ENCODE results near the gene SLC24A4.
"Not testable (repeated sequence)": the region's sequence is repeated elsewhere in the genome, so short reads cannot be mapped to it uniquely, and the experiment has no call there.

Gene SLC24A4

DNA sequence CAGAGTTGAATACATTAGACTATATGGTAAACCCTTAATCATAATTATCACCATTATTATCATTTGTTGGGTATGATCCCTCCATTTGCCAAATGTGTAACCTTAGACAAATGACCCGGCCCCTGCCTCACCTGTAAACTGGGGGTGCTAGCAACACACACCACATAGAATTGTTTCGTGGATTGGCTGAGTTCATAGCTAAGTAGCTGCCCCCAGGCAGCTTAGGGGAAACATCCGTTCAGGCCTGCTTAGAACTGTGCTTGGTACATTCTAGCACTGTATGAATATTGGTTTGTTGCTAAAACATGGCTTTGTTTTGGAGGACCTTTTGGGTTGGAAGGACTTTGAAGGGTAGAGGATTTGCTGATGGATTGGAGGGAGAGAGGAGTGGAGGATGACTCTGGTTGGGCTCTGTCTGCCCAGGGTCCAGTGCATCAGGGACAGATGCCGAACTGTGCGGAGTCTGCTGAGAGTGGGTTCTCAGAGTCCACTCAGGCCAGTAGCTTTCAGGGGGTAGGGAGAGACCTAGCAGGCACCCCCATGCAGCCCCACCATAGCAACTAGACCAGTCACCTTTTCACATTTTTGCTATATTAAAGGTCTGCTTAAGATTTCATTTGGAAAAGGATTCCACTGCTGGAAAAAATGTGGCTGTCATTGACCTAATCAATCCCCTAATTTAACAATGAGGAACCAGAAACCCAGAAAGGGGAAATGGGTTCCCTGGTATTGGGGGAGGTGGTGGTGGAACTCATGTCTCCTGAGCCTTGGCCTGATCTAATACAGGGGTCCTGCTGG, 192.8 kb downstream of the SLC24A4 start:
- DNase-seq (ENCODE audit: extremely low read depth in 1 of 2, low read depth in 1 of 2) = no peak

DNA sequence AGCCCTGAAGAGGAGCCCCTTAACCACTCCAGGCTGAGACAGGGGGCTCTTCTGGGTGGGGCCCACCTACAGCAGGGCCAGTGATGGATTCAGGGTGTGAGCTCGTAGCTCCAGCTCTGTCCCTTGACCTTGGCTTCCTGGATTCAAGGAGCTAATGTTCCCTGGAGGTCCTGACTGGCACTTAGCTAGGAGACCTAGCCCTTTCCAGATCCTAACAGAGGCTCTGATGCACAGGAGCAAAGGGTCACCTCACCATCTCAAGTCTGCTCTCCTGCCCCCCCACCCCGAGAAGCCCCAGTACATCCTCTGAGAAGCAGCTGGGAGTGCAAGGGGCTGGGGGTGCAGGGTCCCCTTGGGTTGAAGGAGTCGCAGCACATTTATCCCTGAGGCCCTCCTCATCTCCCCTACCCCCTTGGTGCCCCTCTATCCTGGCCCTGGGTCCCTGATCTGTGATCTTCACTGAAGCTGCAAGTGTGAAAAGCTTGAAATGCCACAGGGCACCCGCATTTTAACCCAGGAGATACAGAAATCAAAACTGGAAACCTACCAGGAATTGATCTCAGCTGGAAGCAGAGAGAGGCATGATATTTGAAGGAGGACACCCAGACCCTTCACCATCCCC, 193.5 kb downstream of the SLC24A4 start:
- DNase-seq (ENCODE audit: extremely low read depth in 1 of 2, low read depth in 1 of 2) = no peak

DNA sequence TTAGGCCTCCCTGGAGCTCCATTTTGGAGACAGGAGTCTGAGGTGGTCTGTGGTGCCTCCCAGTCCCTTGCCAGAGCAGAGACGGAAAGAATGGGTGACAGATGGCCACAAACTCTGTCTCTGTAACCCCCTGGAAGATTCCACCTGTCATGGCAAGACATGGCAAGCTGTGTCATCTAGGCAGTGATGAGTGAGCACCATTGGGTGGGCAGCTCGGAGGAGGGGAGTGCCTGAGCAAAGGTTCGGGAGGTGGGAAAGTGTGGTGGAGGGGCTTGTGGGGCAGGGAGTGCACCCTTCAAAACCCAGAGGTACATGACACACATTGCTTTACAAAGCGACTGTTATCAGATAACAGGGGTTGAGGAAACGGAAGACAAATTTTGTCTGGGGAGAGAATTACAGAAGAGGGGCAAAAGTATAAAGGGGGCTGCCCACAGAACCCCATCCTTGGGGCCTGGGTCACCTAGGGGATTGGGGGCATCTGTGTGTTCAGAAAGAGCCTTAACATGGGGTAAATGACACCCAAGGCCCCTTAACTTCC, 194.1 kb downstream of the SLC24A4 start:
- peak; percentile 43 to 61 for DNase-seq (ENCODE audit: extremely low read depth in 1 of 2, low read depth in 1 of 2)

DNA sequence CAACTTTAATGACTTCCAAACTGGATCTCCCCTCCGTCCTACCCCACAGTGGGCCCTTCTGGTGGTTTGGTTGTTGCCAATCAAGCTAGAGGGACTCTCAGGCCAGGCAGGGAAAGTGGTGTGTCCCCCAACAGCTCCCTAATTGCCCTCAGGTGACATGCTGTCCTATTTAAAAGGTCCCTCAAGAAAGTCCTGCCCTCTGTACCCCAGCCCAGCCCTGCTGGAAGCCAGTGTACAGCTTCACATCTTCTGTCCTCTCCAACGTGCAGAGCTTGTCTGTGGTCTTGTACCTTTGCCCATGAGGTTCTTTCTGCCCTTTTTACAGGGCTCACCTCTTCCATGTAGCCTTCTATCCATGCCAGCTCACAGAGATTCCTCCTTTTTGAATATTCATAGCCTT, 194.8 kb downstream of the SLC24A4 start:
- no peak for DNase-seq (ENCODE audit: extremely low read depth in 1 of 2, low read depth in 1 of 2)

DNA sequence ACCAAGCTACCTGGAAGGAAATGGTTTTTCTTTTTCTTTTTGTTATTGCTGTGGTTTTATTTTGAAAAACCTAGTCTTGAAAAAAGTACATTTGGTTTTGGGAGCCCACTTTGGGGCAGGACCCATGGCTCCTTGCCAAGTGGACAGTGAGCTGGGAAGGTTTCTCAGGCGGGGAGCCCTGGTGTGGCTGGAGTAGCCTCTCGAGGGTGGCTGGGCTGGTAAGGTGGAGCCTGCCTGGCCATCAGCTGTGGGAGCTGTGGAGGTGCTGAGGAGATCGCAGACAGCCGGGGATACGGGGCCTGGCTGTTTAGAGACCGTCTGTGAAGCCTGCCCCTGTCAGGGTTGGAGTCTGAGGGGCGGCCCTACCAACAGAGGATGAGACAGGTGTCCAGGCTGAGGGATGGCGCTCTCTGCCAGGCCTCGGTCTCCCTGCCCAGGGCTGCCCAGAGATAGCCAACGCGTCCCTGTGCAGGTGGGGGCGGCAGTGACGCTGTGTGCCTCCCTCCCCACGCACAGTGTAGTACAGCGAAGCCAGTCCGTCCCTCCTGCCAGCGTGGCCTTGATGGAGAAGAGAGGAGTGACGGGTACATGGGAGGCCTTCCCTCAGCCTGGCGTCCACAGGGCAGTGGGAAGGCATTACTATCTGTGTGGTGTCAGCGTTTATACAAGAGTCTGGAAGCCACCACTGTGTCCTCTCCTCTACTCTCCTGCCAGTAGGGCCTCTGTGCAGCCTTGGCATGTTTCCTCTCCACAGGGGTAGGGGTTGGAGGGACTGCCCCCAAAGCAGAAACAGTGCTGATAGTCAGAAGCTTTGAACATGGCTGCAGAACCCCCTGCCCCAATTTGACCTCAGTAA, 196.5 kb downstream of the SLC24A4 start:
- DNase-seq (ENCODE audit: extremely low read depth in 1 of 2, low read depth in 1 of 2) = no peak

DNA sequence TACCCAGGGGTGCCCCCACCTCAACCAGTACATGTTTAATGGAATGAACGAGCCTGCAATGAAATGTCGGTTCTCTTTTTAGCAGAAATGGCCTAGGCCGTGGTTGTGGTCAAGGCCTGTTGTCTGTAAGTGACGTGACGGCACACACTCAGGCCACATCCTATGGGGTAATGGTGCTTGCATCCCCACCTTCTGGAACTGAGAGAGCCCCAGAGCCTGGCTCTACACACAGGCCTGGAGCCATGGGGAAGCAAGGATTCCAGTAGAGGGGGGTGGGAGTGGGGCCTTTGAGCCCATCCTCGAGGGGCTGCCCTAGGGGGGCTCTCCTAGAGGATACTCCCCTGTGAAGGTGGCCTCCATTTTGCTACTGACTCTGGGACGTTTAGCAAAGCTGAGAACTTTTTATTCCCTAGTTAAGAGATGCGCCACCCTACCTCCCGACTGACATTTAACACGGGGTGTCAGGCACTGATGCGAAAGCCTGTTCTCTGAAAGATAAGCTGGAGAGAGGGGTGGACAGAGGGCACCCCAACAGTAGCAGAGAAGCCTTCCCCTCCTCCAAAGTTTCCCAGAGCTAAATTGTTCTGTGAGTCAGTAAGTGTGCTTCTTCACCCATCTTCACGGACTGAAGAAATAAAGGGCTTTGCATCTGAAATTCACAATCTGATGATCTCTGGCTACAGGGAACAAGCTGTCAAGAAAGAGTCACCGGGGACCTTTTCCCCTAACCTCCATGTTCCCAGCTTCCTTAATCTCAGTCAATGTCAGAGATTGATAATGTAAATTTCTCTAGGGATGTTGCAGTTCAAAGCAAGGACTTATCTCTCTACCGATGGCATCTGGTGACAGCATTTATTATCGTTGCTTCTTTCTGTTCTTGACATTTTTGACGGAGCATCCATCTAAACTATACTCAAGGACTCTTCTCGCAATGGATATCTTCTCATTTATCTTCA, 197.4 kb downstream of the SLC24A4 start:
- no peak for DNase-seq (ENCODE audit: extremely low read depth in 1 of 2, low read depth in 1 of 2)

DNA sequence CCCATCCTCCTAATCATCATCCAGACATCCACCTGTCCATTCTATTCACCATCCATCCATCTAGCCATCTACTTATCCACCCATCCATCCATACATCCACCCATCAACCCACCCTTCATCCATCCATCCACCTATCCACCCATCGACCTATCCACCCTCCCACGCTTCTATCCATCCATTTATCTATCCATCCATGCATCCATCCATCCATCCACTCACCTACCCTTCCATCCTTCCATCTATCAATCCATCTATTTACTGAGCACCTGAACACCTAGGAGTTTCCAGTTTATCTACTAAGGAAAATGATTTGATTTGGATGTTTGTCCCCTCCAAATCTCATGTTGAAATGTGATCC, 198.1 kb downstream of the SLC24A4 start:
- DNase-seq (ENCODE audit: extremely low read depth in 1 of 2, low read depth in 1 of 2) = no peak

DNA sequence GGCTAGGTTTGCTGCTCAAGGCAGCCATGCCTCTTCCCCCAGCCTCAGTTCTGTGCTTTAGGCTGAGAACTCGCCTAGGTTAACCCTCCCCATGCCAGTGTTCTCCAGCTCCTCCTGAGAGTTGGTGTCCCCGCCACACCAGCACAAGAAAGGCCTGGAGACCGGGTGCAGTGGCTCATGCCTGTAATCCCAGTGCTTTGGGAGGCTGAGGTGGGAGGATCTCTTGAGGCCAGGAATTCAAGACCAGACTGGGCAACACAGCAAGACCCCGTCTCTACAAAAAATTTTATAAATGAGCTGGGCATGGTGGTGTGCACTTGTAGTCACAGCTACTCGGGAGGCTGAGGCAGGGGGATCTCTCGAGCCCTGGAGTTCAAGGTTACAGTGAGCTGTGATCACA, 200.8 kb downstream of the SLC24A4 start:
- DNase-seq (ENCODE audit: extremely low read depth in 1 of 2, low read depth in 1 of 2) = no peak

DNA sequence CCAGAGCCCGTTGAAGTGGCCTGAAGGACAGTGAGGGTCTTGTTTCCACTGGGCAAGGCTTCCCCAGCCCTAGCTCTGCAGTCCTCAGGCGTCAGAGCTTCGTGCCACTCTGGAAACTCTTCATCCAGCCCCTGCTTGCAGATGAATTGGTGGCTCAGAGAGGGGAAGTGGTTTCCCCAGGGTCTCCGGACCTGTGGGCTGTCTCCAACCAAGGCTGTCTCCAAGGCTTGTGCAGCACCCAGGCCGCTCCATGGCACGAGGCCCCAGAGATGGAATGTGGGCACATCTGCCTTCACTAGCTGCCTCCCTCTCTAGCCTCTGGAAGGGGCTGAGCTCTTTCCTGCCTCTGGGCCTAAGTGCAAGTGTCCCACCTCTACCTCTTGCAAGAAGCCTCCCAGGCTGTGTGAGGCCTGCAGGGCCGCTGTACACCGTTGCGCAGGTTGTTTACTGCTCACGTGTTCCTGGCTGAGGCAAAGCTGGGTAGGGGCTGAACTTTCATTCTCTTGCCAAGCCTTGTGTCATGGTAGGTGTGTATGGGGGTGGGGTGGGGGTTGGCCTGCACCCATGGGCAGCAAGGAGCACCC, 201.7 kb downstream of the SLC24A4 start:
- no peak for DNase-seq (ENCODE audit: extremely low read depth in 1 of 2, low read depth in 1 of 2)

DNA sequence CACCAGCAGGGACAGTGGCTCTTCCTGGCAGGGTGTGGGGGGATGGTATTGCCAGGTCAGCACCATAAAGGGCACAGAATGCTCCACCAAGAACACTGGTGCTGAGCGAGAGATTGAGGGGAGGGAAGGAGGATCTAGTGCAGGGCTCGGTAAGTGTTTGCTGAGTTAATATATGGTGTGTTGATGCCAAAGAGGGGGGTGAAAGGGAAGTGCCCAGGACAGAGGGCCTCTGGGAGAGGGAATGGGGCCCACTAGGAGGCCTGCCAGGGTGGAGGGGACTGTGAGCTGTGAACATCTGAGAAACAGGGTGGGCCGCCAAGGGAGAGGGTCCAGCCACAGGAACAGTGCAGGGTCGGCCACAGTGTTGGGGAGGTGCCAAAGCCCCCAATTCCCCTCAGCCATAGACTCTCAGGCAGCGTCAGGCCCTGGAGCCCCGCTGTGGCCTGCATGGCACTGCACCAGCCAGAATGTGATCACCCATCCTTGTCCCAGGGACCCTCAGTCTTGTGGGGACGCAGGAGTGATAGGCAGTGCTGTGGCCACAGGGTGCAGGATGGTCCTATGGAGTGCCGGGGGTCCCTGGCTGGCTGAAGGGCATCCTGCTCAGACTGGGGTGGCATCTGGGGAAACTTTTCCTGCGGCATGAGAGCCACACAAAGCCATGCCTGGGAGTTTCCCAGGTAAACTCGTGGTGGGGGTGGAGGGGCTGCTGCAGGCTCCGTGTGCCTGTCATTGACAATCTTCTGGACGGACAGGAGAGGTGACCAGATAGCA, 202.5 kb downstream of the SLC24A4 start:
- DNase-seq (ENCODE audit: extremely low read depth in 1 of 2, low read depth in 1 of 2) = no peak

DNA sequence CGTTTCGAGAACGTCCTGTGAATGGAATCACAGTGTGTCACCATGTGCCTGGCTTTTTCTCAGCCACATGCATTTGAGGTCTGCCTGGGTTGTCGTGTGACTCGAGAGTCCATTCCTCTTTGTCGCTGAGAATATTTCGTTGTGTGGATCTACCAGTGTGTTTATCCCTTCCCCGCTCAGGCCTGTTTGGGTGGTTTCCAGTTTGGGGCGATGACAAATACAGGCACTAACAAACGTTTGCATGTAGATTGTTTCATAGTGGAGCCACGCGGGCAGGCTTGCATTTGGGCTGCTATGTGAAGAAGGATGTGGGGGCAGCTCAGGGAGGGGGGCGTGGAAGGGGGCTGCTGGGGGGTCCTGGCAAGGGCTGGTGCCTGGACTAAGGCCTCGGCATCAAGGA, 204.8 kb downstream of the SLC24A4 start:
- no peak for DNase-seq (ENCODE audit: extremely low read depth in 1 of 2, low read depth in 1 of 2)

DNA sequence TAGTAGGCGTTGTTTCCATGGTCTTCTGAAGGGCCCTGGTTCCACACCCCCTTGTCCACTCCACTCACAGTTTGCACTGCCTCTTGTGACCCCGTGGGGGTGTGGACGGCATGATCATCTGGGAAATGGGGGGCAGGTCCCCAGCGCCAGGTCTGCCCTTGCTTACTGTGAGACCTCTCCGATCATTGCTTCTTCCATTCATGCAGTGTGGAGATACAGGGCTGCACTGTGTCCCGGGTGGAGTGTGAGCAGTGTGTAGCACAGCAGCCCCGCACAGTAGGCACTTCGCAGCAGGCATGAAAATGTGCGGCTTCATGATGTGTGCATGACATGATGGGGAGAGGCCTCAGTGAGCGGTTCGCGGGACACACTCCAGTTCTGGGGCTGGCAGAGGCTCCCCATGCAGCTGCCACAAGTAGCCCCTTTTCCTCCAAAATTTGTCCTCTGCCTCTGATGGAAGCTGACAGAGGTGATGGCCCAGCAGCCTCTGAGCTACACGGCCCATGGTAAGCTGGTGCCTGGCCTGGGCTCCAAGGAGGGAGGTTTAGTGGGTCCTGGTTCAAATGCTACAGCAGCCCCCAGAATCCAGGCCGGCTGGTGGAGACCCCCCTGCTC, 205.6 kb downstream of the SLC24A4 start:
- no peak for DNase-seq (ENCODE audit: extremely low read depth in 1 of 2, low read depth in 1 of 2)

DNA sequence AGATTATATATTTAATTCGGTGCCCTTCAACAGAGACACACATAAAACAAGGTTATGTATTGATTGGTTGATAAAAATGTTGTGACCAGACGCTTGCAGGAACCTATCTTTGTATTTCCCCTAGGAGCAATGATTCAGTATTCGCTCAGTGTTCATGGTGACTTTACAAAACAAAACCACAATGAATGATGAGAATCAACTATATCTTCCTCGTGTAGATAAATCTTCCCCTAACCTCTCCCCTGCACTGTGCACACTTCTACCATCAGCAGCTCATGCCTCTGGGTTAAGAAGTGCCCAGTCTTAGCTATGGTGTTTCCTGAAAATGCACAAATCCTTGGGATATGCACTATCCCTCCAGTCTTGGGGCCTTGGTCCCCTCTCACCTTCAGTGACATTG, 206.9 kb downstream of the SLC24A4 start:
- DNase-seq (ENCODE audit: extremely low read depth in 1 of 2, low read depth in 1 of 2) = no peak

DNA sequence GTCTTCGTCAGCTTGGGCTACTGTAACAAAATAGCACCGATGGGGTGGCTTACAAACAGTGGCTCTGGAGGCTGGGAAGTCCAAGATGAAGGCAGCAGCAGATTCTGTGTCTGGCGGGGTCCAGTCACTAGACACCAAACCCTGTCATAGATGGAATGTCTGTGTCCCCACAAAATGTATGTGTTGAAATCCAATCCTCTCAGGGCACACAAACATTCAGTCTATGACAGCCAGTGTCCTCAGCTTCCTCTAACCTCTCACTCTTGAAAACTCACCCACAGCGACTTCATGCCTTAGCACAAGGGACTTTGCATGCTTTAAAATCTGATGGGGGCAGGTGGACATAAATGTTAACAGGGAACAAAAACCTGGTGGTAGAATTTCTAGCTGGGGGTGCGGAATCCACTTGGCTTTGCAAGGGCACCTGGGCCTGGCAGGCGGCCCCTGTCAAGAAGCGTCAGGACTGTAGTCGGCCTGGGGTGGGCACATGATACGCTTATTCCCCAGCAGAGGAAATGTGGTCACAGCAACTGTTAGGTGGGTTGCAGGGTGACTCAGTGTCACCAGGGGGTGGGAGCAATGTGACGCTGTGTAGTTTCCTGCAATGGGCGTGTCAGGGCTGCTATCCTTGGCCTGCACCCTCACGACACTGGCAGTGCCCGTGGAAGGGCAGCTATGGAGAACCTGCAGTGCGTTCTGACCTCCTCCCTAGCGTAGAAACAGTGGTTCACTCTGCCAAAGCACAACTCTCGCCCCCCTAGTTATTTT, 208.3 kb downstream of the SLC24A4 start:
- peak; percentile 65 to 87 for DNase-seq (ENCODE audit: extremely low read depth in 1 of 2, low read depth in 1 of 2)

DNA sequence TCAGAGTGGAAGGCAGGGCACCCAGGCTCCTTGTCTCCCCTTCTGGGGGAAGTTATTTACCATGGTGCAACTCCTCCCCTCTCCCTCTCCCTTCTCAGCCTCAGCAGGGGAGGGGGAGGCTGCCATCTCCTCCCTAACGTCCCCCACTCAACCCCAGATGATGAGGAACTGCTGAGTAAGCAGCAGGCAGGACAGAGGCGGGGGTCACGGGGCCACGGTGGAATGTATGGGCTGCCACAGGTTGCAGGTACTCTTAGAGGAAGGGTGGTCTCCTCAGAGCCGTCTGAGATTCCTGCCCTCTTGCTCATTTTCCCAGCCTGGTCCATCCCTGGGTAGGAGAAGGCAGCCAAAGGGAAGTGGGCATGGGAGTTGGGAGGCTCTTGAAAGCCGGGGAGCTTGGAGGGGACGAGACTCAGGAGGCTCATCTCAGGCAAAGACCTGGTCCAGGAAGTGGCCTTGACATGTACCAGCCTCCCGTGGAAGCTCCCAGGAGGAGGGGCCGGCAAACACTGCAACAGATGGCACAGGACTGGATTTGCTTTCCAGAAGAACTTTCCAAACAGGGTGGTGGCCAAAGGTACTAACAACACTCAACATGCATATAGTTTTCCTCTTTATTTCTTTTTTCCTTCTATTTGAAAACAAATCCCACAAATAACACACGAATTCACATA, 209.7 kb downstream of the SLC24A4 start:
- DNase-seq (ENCODE audit: extremely low read depth in 1 of 2, low read depth in 1 of 2) = no peak

DNA sequence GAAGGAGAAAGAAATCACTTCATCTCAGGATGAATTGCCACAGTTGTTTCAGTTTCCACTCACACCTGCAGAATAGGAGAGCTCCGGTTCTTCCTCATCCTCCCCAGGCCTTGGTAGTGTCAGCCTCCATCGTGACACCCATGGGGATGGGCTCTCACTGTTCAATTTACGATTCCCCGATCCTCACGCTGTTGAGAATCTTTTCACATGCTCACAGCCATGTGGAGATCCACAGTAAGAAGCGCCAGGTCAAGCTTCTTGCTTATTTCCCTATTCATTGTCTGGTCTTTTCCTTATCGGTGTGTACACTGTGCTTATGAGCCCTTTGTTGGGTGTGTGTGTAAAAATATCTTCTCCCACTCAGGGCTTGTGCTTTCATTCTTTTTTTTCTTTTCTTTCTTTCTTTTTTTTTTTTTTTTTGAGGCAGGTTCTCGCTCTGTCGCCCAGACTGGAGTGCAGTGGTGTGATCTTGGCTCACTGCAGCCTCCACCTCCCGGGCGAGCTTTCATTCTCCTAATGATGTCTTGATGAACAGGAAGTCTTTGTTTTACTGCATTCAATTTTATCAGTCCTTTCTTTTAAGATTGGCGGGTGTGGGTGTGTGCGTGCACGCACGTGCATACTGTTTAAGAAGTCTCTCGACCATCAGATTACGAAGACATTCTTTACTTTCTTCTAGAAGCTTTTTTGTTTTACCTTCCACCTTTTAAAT, 212.1 kb downstream of the SLC24A4 start:
- no peak for DNase-seq (ENCODE audit: extremely low read depth in 1 of 2, low read depth in 1 of 2)

DNA sequence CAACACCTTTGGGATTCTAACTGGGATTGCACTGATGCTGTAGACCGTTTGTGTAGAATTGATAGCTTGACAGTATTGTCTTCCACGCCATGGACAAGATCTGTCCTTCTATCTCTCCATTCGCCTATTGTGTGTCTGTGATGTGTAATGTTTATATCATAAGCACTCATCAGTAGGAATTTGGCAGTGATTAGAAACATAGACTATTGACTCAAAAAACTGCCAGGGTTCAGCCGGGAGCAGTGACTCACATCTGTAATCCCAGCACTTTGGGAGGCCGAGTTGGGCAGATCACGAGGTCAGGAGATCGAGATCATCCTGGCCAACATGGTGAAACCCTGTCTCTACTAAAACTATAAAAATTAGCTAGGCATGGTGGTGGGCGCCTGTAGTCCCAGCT, 213.3 kb downstream of the SLC24A4 start:
- DNase-seq (ENCODE audit: extremely low read depth in 1 of 2, low read depth in 1 of 2) = not testable (repeated sequence)
